HG03108 (cell line): ENCODE data around the gene IL17B.

Experiments used
- ATAC-seq: cut with Tn5 transposase; IDR thresholded peaks from one replicate; pipeline ENCODE4 v1.9.1; 2021; ENCODE audit warnings: moderate library complexity; ENCODE audit not compliant: unreplicated experiment

The IL17B gene, protein sequence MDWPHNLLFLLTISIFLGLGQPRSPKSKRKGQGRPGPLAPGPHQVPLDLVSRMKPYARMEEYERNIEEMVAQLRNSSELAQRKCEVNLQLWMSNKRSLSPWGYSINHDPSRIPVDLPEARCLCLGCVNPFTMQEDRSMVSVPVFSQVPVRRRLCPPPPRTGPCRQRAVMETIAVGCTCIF

GRCh38 chr5:149379177-149379761 lies at the start of gene IL17B:
TSS of gene IL17B (minus strand) at chr5:149379292. CDS start at chr5:149379225, 67 bp downstream.
- no peak for ATAC-seq

GRCh38 chr5:149428032-149428431 lies 48.9 kb upstream of the IL17B start:
- ATAC-seq: no peak

- no peak for ATAC-seq
Measured at GRCh38 chr5:149427374-149427773, 48.3 kb upstream of the IL17B start.

- no peak for ATAC-seq
Measured at GRCh38 chr5:149426931-149427330, 47.8 kb upstream of the IL17B start.

- ATAC-seq: no peak
Measured at GRCh38 chr5:149425729-149426128, 46.6 kb upstream of the IL17B start.

GRCh38 chr5:149424371-149425315 lies 45.6 kb upstream of the IL17B start:
- ATAC-seq: no peak

GRCh38 chr5:149423794-149424268 lies 44.7 kb upstream of the IL17B start:
- no peak for ATAC-seq

DNA sequence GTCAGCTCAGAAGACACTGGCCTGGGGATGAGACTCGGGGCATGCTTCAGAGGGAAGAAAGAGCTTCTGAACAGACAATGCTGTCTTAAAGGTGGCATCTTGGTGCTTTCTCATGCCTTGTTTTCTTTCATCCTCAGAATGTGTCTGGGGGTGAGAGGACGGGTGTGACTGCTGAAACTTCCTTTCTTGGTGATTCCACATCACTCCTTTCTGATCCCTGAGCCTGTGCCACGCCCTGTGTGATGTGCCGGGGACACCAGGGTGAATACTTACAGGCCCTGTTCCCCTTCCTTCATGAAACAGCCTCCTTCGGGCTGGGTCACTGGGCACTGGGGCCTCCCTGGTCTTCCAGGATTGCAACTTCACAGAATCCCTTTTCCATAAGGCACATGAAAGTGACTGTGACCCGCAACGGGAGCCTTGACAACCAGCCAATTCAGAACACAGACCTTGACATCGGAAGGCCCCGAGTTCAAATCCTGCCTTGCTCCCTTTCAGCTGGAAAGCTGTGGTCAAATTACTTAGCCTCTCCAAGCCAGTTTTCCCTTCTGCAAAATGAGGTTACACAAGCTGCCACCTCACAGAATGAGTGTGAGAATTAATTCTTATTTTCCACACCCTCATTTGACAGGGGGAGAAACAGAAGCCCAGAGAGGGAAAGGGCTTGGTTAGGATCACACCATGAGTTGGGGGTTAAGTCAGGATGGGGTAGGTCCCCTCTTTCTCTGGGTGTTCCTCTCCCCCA lies 44.1 kb upstream of the IL17B start:
- ATAC-seq: no peak

GRCh38 chr5:149422366-149423048 lies 43.4 kb upstream of the IL17B start:
- ATAC-seq: no peak

- ATAC-seq: no peak
Measured at GRCh38 chr5:149421834-149422233, 42.7 kb upstream of the IL17B start.

- no peak for ATAC-seq
Measured at GRCh38 chr5:149421372-149421685, 42.2 kb upstream of the IL17B start.

GRCh38 chr5:149420545-149421371 lies 41.7 kb upstream of the IL17B start:
- ATAC-seq: no peak

DNA sequence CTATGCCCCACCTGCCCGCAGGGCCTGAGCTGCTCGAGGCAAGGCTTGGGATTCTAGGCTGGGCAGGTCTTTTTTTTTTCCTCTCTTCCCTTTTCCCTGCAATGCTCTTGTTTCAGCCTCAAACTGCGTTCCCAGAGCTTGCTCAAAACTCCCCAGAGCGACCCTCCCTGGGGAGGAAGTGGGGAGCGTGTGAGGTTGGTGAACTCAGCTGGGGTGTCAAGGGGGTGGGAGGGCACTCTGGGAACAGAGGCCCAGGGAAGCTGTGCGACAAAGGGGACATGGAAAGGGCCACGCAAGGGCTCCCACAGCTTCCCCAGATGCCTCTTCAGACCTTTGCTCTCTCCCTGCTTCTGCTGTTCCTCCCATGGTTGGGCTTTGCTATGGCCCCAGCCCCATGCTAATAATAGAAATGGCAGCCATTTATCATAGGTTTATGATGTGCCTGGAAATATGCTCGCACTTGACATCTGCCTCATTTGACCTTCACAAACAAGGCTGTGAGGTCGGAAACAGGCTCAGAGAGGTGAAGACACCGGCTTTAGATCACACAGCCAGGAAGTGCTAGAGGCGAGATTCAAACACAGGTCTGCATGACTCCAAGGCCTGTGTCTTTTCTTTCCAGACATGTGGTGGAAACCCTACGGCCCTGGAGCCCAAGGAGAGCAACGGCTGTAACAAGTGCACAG lies 40.9 kb upstream of the IL17B start:
- ATAC-seq: no peak

- ATAC-seq: no peak
Measured at GRCh38 chr5:149419532-149419858, 40.4 kb upstream of the IL17B start.

DNA sequence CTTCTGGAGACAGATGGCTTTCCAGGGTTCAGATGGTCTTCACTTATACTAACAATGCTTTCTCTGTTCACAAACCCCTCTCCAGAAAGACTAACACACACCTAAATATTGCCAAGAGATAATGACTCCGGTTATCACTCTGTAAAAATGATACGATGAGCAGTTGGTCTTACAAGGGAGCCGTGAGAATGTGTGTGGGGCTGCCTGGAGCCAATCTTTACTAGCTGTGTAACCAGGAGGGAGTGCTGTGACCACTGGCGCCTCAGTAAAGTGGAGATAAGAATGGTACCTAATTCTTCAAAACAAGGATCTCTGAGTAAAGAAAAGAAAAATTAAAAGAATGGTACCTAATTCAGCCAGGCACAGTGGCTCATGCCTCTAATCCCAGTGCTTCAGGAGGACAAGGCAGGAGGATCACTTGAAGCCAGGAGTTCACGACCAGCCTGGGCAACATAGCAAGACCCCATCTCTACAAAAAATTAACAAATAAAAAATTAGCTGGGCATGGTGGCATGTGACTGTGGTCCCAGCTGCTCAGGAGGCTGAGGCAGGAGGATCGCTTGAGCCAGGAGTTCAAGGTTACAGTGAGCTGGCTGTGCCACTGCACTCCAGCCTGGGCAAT lies 39.9 kb upstream of the IL17B start:
- ATAC-seq: no peak

GRCh38 chr5:149417711-149418368 lies 38.7 kb upstream of the IL17B start:
- no peak for ATAC-seq

- ATAC-seq: no peak
Measured at GRCh38 chr5:149416987-149417710, 38.1 kb upstream of the IL17B start.
